IMR-90 (cell line): ENCODE data around the gene FLNA. TPM values are rescaled to one million over a fixed set of nuclear protein-coding genes. Genes with fewer than 3 reads are reported as not detected.

ENCODE experiments used
- ATAC-seq: fragments of 200-7000 bp; cut with Tn5 transposase; 2 replicates; pipeline ENCODE4 v1.9.1; 2020; ENCODE audit warnings: low read depth, mild to moderate bottlenecking, moderate library complexity
- BruUV-seq: library from RNA; stranded (reverse); fragments of 400-500 nt; replicated peaks from 2 replicates; lab custom pipeline; 2021; lab: Mats Ljungman, UMichigan
- CTCF ChIA-PET: fragments of 300-600 bp; formaldehyde crosslinking; extraction: SDS; loops from one replicate; lab custom pipeline; 2021; ENCODE audit warnings: antibody characterized with exemption; lab: Yijun Ruan, JAX
- POLR2A ChIA-PET: fragments of 300-600 bp; sonication (Branson Sonifier 250); formaldehyde crosslinking; loops from one replicate; lab custom pipeline; 2022; ENCODE audit warnings: antibody characterized with exemption; ENCODE audit not compliant: unreplicated experiment; lab: Charles Lee
- DNase-seq: peaks from one replicate; pipeline ENCODE4 v3.0.0; 2013
- H2AFZ ChIP-seq: replicated peaks from 2 replicates; pipeline ENCODE3; 2013; ENCODE audit warnings: low read length, mild to moderate bottlenecking; ENCODE audit not compliant: poor library complexity
- H2AK5ac ChIP-seq: 2 replicates; pipeline ENCODE4 v1.6.1; 2013; ENCODE audit warnings: low read depth, low read length, inconsistent platforms
- H2AK9ac ChIP-seq: replicated peaks from 2 replicates; pipeline ENCODE3; 2013; ENCODE audit warnings: mild to moderate bottlenecking, low read depth, low read length, moderate library complexity; ENCODE audit not compliant: poor library complexity
- H2BK120ac ChIP-seq: 2 replicates; pipeline ENCODE4 v1.6.1; 2013; ENCODE audit warnings: low read depth, low read length, inconsistent platforms
- H2BK15ac ChIP-seq: 3 replicates; pipeline ENCODE4 v1.6.1; 2013; ENCODE audit warnings: low read depth, low read length, inconsistent platforms
- H2BK20ac ChIP-seq: 2 replicates; pipeline ENCODE4 v1.6.1; 2013; ENCODE audit warnings: low read depth, mild to moderate bottlenecking, inconsistent platforms, low read length, moderate library complexity
- H2BK5ac ChIP-seq: 2 replicates; pipeline ENCODE4 v1.6.1; 2013; ENCODE audit warnings: mild to moderate bottlenecking, low read depth, low read length, inconsistent platforms; ENCODE audit not compliant: poor library complexity, severe bottlenecking
- H3K14ac ChIP-seq: replicated peaks from 2 replicates; pipeline ENCODE4 v1.6.1; 2013; ENCODE audit warnings: low read depth, low read length, inconsistent platforms
- H3K18ac ChIP-seq: 2 replicates; pipeline ENCODE4 v1.6.1; 2013; ENCODE audit warnings: low read depth, low read length, control low read depth
- H3K23ac ChIP-seq: 2 replicates; pipeline ENCODE4 v1.6.1; 2013; ENCODE audit warnings: low read depth, low read length, inconsistent platforms
- H3K27ac ChIP-seq: 2 replicates; pipeline ENCODE4 v1.5.1; 2013; ENCODE audit warnings: mild to moderate bottlenecking, control low read depth, low read length; ENCODE audit not compliant: insufficient read depth
- H3K27me3 ChIP-seq: 2 replicates; pipeline ENCODE4 v1.6.1; 2013; ENCODE audit warnings: low read length; ENCODE audit not compliant: control insufficient read depth, insufficient read depth
- H3K36me3 ChIP-seq: 2 replicates; pipeline ENCODE4 v1.6.1; 2013; ENCODE audit warnings: low read length, mixed read lengths; ENCODE audit not compliant: control insufficient read depth, insufficient read depth
- H3K4ac ChIP-seq: 2 replicates; pipeline ENCODE4 v1.6.1; 2013; ENCODE audit warnings: low read depth, low read length, inconsistent platforms
- H3K4me1 ChIP-seq: 2 replicates; pipeline ENCODE4 v1.6.1; 2013; ENCODE audit warnings: low read length, mixed read lengths; ENCODE audit not compliant: control insufficient read depth, insufficient read depth
- H3K4me2 ChIP-seq: 2 replicates; pipeline ENCODE4 v1.6.1; 2013; ENCODE audit warnings: low read depth, mild to moderate bottlenecking, control low read depth, low read length, moderate library complexity
- H3K4me3 ChIP-seq: 2 replicates; pipeline ENCODE4 v1.5.1; 2013; ENCODE audit warnings: low read depth, mild to moderate bottlenecking, control low read depth, low read length, moderate library complexity; ENCODE audit not compliant: insufficient read depth
- H3K56ac ChIP-seq: 2 replicates; pipeline ENCODE4 v1.6.1; 2013; ENCODE audit warnings: low read length, inconsistent platforms; ENCODE audit not compliant: insufficient read depth; ENCODE audit errors: extremely low read depth
- H3K79me1 ChIP-seq, 2 experiments: 2 replicates each; pipeline ENCODE4 v1.6.1; 2013; ENCODE audit warnings: low read length in 2 of 2, inconsistent platforms in 1 of 2, low read depth in 1 of 2
- H3K9ac ChIP-seq: 2 replicates; pipeline ENCODE4 v1.6.1; 2013; ENCODE audit warnings: low read depth, low read length, control low read depth
- H3K9me1 ChIP-seq: 2 replicates; pipeline ENCODE4 v1.6.1; 2013; ENCODE audit warnings: low read length, inconsistent platforms; ENCODE audit not compliant: insufficient read depth
- H3K9me3 ChIP-seq: 2 replicates; pipeline ENCODE4 v1.6.1; 2013; ENCODE audit warnings: low read length; ENCODE audit not compliant: control insufficient read depth, insufficient read depth
- H4K20me1 ChIP-seq: 2 replicates; pipeline ENCODE4 v1.6.1; 2013; ENCODE audit warnings: low read length, inconsistent platforms; ENCODE audit not compliant: insufficient read depth
- H4K5ac ChIP-seq: 2 replicates; pipeline ENCODE4 v1.6.1; 2013; ENCODE audit warnings: mild to moderate bottlenecking, low read depth, low read length, control low read depth
- H4K8ac ChIP-seq, 2 experiments: 2 replicates each; pipeline ENCODE4 v1.6.1; 2013; ENCODE audit warnings: low read depth in 2 of 2, low read length in 2 of 2, control low read depth in 1 of 2, inconsistent platforms in 1 of 2
- H4K91ac ChIP-seq: 2 replicates; pipeline ENCODE4 v1.6.1; 2013; ENCODE audit warnings: low read depth, low read length, inconsistent platforms; ENCODE audit not compliant: insufficient read depth
- BHLHE40 ChIP-seq: fragments of 150-350 bp; IDR thresholded peaks from 2 replicates; pipeline ENCODE4 v1.6.1; 2016; ENCODE audit warnings: mild to moderate bottlenecking, low read depth, low read length
- CHD1 ChIP-seq: IDR thresholded peaks from 2 replicates; pipeline ENCODE4 v1.6.1; 2012; ENCODE audit warnings: low read depth, low read length, improper control_type of control experiment
- FOS ChIP-seq: fragments of 150-350 bp; IDR thresholded peaks from 2 replicates; pipeline ENCODE4 v1.6.1; 2016; ENCODE audit warnings: low read depth, low read length
- SMC3 ChIP-seq: fragments of 150-350 bp; IDR thresholded peaks from 2 replicates; pipeline ENCODE4 v1.6.1; 2016; ENCODE audit warnings: low read depth, mild to moderate bottlenecking, antibody characterized with exemption, low read length, moderate library complexity
- WGBS, 2 experiments: methylation state at CpG; one replicate each; pipeline versions ENCODE4 v1.1.5 to v1.1.7; 2013; ENCODE audit warnings: missing lambda C conversion rate in 2 of 2; ENCODE audit not compliant: insufficient read length in 1 of 2; ENCODE audit errors: extremely low coverage in 2 of 2; 5-methylcytosine and 5-hydroxymethylcytosine counted together
- dilution Hi-C: fragments of 300-500 bp; cut with HindIII; formaldehyde crosslinking; loops from one replicate; pipeline ENCODE4 v1.14.3; 2018; ENCODE audit warnings: low sequenced_read_pairs; ENCODE audit not compliant: unreplicated experiment
- in situ Hi-C: fragments of 300-500 bp; cut with MboI; formaldehyde crosslinking; loops from 3 replicates; pipeline ENCODE4 v1.14.3; 2019; ENCODE audit warnings: low sequenced_read_pairs, inconsistent platforms, mixed read lengths
- intact Hi-C: fragments of 100-400 bp; cut with micrococcal nuclease; formaldehyde crosslinking; loops from 2 replicates; pipeline ENCODE4 v1.10.0; 2022
- polyA plus RNA-seq, 3 experiments: library from polyadenylated mRNA; depleted of rRNA; stranded (reverse); fragments of >200 nt; gene quantifications; 2 replicates each; pipeline ENCODE4 v1.2.3, GENCODE V29; 2012; ENCODE audit warnings: low replicate concordance in 1 of 3
- total RNA-seq: library from RNA; depleted of rRNA; stranded (reverse); fragments of >200 nt; gene quantifications from 2 replicates; pipeline ENCODE4 v1.2.3, GENCODE V29; 2012

Gene FLNA
- total and polyA plus RNA-seq, 2 of the 4 experiments (the other 2 are of a cell fraction): 1,356 to 1,357 TPM

DNA sequence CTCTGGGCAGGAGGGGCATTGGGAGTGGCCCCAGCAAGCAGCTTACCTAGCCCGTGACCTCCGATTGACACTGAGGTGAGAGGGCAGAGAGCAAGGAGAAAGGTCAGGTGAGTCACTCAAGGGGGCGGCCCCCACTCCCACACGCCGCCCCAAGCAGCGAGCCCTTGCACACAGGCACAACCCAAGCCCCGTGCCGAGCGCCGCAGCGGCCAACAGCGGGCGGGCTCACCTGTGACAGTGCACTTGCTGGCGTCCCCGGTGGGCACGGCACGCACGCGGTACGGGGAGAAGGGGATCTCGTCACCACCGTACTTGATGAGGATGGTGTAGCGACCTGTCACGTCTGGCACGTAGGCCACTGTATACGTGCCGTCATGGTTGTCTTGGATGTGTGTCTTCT, 17.2 kb downstream of the FLNA start:
- Histone ChIP-seq H2AK9ac (no peak overlapping the region), H3K9me1 (no peaks in the 10 kb centered on the region), H2BK120ac (no peak overlapping the region), H2BK5ac (no peak overlapping the region), H4K20me1 (peaks cover 99% of the 10 kb centered on the region), H3K14ac (no peak overlapping the region), H4K8ac (no peak overlapping the region), H3K79me1 (peaks cover 10 to 43% of the 10 kb centered on the region in 2 experiments; a peak in 2 of 4 replicates), H3K4ac (no peak overlapping the region), H3K23ac (no peak overlapping the region), H2BK15ac (no peak overlapping the region), H4K91ac (no peak overlapping the region), H2BK20ac (no peak overlapping the region), H3K4me2 (no peak overlapping the region), H4K5ac (no peak overlapping the region), H3K18ac (no peak overlapping the region), H3K4me1 (no peaks in the 10 kb centered on the region), H2AK5ac (no peak overlapping the region), H3K27ac (no peak overlapping the region), H3K9ac (no peak overlapping the region), H3K27me3 (no peaks in the 10 kb centered on the region), H3K36me3 (peaks cover 96% of the 10 kb centered on the region), H2AFZ (peak overlapping the region; percentile 67), H3K56ac (no peak overlapping the region), H3K9me3 (no peaks in the 10 kb centered on the region), H3K4me3 (no peak overlapping the region)
- dilution Hi-C loops: no loop called here
- intact Hi-C loops: no loop called here
- ATAC-seq: no peak
- no peak for DNase-seq
- ChIA-PET CTCF (no interaction called here), POLR2A (no interaction called here)
- no TSS peak for BruUV-seq
- in situ Hi-C loops: no loop called here
- 96% methylated on average over 24 of the region's 27 CpGs; no CpG with 5 or more reads in 1 of the 2 experiments for WGBS, 2 experiments
- TF ChIP-seq SMC3 (no peak), BHLHE40 (no peak), CHD1 (no peak), FOS (no peak)
